ENCODE measurements around the gene CFAP46.

The CFAP46 gene

DNA sequence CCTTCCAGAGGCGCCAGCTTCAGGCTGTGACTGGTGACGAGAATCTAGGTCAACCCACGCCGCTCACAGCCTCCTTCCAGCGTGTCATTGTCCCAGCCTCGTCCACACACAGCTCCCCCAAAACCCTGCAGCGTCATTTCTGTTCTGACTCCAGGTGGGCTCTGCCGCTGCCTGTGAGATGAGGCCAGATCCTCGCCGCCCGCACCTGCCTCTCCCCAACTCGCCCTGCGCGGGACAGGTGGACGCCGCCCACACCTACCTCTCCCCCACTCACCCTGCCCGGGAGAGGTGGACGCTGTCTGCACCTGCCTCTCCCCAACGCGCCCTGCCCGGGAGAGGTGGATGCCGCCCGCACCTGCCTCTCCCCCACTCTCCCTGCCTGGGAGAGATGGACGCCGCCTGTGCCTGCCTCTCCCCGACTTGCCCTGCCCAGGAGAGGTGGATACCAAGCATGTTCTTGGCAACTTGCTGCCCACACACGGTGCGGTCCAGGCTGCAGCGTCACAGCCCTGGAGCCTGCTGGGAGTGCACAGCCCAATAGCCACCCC, 32.0 kb upstream of the CFAP46 start:
- TF ChIP-seq GATA2 (IDR thresholded peaks at IDR 0.05; ENCODE audit: low read depth, low read length): no peak
- TF ChIP-seq GATA3 (IDR thresholded peaks at IDR 0.05; ENCODE audit: low read depth, low read length): no peak

DNA sequence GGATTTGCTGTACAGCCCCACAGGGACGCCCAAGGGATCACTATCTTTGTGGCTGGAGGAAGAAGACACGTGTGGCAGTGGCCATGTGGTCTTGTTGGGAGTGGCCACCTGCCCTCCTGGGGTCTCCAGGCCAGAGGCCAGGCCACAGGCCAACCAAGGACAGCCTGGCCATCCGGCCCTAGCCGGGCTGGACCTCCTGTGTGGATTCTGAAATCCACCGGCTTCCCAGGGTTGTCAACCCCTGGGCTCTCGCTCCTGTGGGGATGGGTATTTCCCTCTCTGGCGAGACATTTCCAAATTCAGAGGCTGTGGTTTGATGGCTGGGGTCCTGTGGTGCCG, 31.5 kb upstream of the CFAP46 start:
- TF ChIP-seq GATA2 (IDR thresholded peaks at IDR 0.05; ENCODE audit: low read depth, low read length): no peak
- no peak for TF ChIP-seq GATA3 (IDR thresholded peaks at IDR 0.05; ENCODE audit: low read depth, low read length)

DNA sequence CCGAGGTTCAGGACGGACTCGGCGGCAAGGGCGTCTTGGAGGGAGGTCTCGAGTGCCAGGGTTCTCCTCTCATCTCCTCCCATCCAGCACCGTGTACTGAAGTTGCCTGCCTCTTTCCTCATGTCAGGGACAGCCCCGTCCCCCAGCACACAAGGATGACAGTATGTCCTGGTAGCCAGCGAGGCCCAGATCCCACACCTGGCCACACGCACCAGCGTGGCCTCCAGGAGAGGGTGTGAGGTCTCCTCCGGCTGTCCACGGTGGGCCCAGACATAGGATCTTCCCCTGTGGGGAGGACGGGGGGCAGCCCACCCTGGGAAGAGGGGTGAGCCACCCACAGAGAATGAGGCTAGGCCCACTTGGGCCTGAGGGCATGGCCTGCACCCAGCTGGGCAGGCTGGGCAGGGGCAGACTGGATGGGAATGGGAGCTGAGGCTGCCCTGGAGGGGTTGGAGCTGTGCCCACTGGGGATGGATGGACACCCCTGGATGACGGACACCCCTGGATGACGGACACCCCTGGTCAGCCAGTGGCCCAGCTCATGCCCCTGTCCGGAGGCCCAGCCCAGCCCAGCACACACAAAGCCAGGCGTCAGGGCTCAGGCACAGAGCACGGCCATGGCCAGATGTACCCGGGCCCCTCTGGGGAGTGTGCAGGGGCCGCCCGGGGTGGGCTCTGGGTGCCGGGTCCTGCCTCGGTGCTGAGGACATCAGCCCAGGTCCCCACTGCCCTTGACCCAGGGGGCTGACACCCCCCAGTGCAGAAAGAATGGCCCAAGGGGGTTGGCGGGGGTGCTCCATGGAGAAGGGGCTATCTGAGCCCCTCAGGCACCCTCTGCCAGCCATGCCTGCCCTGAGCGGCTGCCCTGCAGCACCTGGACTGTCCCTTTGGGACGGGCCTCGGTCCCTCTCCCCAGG, 30.9 kb upstream of the CFAP46 start:
- TF ChIP-seq GATA2 (IDR thresholded peaks at IDR 0.05; ENCODE audit: low read depth, low read length) (no peak), GATA3 (IDR thresholded peaks at IDR 0.05; ENCODE audit: low read depth, low read length) (no peak)

DNA sequence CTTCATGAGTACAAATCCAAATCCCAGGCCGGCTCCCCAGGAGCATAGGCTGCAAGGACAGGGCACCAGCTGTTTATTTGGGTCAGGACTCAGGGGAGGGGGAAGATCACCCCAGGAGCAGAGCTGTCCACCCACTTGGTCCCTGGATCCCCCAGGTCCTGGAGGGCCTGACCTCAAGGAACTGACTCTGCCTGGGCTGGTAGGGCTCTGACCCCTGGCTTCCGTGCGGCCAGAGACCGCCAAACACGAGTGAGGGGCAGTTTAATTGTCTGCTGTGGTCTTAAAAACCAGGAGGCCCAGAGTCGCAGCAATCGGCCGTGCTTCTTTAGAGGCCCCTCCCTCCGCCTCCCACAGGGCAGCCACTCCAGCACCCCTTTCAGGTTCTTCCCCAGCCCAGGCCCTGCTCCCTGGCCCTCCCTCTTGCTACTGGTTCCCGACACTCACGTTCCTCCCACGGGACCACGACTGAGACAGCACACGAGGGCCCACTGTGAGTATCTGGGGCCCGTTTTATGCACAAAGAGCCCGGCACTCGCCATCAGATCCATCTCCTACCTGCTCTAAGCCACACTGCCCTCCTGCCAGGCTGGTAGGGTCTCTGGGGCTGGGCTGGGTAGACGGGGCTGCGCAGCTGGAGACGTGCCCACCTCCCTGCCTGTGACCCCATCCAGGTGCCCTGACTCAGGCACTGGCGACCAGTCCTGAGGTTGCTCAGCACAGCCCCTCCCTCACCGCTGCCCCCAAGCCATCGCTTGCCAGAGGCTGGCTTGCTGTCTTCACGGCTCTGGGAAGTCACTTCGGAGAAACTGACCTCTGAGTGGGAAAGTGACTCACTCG, 30.0 kb upstream of the CFAP46 start:
- TF ChIP-seq GATA3 (IDR thresholded peaks at IDR 0.05; ENCODE audit: low read depth, low read length): no peak
- TF ChIP-seq GATA2 (IDR thresholded peaks at IDR 0.05; ENCODE audit: low read depth, low read length): no peak

DNA sequence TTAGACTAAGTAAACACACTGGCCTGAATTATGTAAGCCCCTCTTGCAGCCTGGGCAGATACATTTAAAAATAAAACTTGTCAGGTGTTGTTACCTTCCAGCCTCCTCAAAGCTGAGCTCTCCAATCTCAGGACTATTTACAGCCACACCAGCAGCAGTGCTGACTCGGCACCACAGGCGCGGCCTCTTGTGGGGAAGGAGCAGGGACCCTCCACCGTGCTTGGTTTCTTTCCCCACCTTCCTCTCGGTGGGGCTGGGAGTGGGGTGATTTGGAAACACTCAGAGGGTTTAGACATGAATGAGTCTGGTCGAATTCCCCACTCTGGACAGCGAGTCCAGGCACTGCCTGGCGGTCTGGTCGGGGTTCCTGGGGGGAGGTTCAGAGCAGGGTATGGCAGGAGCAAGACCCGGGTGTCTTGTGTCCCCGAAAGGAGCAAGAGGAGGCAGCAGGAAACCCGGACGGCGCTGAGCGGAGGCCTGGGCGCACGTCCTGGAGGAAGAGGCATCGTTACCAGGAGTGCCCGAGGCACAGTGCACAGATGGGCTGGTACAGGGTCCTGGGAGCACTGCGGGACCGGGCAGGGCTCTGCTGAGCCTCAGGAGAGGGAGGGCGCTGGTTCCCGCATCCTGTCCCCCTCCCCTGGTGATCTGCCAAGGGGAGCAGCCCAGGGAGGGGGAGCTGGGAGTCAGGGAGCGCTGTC, 29.2 kb upstream of the CFAP46 start:
- no peak for TF ChIP-seq GATA2 (IDR thresholded peaks at IDR 0.05; ENCODE audit: low read depth, low read length)
- no peak for TF ChIP-seq GATA3 (IDR thresholded peaks at IDR 0.05; ENCODE audit: low read depth, low read length)

DNA sequence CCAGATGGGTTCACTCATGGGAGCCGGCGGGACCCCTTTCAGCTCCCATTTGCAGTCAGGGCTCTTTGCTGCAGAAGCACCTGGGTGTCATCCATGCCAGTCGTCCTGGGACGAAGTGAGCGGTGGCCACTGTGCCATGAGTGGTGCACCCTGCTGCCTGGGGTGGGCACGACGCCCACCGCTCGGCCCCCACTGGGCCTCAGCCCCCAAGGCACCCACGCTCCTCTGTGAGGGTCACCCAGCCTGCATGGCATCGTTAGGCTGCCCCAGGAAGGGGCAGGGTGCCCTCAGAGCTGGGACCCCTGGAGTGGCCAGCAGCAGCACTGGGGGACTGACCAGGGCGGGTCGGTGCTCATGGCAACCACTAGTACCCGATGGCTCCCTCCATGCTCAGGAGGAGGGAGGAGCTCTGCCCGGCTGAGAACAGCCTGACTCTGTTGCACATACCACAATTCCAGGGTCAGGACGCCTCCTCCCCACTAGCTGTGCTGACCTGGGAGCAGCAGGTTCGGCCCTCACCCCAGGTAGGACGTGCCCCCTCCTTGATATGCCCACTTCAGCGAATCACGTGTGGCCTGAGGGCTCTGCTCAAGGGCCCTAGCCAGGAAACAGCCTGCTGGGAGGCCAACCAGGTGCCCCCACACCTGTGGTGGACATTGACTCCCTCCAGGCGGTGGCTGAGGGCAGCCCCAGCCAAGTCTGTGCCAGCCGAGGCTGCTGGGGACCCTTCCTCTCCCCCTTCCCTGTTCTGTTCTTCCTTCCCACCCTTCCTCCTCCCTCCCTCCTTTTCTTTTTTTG, 28.5 kb upstream of the CFAP46 start:
- TF ChIP-seq GATA3 (IDR thresholded peaks at IDR 0.05; ENCODE audit: low read depth, low read length): no peak
- TF ChIP-seq GATA2 (IDR thresholded peaks at IDR 0.05; ENCODE audit: low read depth, low read length): no peak

DNA sequence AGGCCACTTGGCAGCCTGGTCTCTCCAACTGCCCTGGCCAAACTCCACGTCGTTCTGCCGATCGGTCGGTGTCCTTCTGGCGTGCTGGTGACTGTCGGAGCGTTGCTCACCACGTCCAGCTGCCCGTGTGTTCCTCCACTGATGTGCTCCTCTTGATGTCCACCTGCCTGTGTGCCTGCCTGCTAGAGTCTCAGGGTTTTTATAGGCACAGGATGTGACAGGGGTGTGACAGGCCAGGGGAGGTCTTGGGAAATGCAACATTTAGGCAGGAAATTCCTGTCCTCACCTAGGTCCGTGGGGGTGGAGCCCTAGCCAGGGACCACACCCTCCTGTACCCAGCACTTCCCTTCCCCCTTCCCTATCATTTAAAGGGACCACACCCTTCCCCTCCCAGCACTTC, 25.2 kb upstream of the CFAP46 start:
- TF ChIP-seq GATA2 (IDR thresholded peaks at IDR 0.05; ENCODE audit: low read depth, low read length) (no peak), GATA3 (IDR thresholded peaks at IDR 0.05; ENCODE audit: low read depth, low read length) (no peak)

DNA sequence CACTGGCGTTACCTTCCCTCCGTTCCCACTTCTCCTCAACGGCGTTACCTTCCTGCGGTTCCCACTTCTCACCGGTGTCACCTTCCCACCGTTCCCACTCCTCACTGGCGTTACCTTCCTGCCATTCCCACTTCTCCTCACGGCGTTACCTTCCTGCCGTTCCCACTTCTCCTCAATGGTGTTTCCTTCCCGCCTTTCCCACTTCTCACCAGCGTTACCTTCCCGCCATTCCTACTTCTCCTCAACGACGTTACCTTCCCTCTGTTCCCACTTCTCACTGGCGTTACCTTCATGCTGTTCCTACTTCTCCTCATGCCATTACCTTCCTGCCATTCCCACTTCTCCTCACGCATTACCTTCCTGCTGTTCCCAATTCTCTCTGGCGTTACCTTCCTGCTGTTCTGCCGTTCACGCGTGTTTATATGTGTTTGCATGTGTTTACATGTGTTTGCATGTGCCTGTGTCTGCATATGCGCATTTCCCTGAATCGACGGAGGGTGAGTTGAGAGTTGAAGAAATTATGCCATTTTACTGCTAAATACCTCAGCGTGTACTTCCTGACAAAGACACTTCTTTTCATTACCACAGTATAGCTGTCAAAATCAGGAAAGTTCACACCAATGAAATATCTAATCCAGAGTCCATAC, 23.2 kb upstream of the CFAP46 start:
- TF ChIP-seq GATA3 (IDR thresholded peaks at IDR 0.05; ENCODE audit: low read depth, low read length) (no peak), GATA2 (IDR thresholded peaks at IDR 0.05; ENCODE audit: low read depth, low read length) (no peak)

DNA sequence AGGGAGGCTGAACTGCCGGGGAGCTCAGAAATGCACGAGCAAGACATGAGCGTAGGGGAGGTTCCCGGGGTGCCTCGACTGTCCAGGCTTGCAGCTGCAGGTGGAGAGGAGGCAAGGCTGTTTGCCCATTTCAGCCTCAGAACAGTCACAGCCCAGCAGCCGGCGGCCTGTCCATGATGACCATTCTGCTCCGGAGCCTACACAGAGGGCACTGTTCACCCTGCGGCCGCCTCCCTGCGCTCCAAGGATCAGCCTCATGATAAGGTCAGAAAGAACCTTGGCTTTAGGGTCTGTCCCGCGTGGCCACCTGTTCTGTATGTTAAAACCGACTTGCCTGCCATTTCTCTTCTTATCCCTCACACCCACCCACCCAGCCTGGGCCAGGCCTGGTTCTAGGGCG, 21.9 kb upstream of the CFAP46 start:
- no peak for TF ChIP-seq GATA3 (IDR thresholded peaks at IDR 0.05; ENCODE audit: low read depth, low read length)
- TF ChIP-seq GATA2 (IDR thresholded peaks at IDR 0.05; ENCODE audit: low read depth, low read length): no peak

DNA sequence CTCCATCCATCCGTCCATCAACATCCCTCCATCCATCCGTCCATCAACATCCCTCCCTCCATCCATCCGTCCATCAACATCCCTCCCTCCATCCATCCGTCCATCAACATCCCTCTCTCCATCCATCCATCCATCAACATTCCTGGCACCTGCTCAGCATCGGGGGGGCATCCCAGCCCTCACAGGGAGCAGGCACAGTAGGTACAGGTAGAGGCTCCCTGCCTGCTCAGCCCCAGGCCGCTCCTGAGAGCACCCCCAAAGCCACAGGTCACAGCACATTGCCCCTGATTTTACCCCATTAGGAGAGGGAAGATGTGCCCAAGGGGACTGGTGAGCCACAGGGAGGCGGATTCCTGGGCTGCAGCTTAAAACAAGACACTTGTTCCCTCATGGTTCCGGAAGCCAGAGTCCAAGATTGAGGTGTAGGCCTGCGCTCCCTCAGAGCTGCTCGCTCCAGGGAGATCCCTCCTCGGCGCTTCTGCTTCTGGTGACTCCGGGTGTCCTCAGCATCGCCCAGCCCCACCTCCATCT, 21.1 kb upstream of the CFAP46 start:
- no peak for TF ChIP-seq GATA3 (IDR thresholded peaks at IDR 0.05; ENCODE audit: low read depth, low read length)
- TF ChIP-seq GATA2 (IDR thresholded peaks at IDR 0.05; ENCODE audit: low read depth, low read length): no peak

DNA sequence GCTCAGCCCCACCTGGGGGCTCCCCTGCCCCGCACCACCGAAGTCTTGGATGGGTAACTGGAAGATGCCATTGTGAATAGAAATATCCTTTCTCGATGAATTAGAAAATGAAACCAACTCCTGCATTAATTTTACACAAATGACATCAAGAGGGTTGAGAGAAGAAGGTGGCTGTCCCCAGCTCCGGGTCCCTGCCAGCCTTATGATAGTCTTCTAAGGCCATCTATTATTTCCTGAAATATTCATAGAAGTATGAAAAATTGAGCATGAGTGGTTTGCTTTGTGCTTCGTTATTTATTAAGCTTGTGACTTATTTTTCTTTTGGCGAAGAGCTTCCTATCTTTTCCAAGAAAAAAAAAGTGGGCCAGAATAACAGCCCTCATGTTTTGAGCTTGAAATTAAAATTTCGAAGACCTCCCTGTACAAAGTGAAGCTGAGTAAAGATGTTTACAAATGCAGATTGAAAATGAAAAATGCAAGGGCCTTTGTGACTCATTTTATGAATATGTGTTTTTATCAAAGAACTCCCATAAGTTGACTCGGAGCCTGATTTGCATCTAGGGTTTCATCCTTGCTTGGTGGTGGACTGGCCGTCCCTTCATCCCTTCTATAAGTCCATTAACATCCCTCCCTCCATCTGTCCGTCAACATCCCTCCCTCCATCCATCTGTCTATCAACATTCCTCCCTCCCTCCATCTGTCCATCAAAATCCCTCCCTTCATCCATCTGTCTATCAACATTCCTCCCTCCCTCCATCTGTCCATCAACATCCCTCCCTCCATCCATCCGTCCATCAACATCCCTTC, 20.5 kb upstream of the CFAP46 start:
- TF ChIP-seq GATA3 (IDR thresholded peaks at IDR 0.05; ENCODE audit: low read depth, low read length) (no peak), GATA2 (IDR thresholded peaks at IDR 0.05; ENCODE audit: low read depth, low read length) (no peak)

All from SH-SY5Y (cell line).